OCI-LY3 (cell line): ENCODE measurements around the gene ATP11C.

Experiments used
- H2AFZ ChIP-seq: fragments of 200-600, 300-600 bp; shearing (Covaris generic); 2 replicates; pipeline ENCODE4 v1.6.0; 2014; ENCODE audit warnings: antibody characterized with exemption, low read depth, low read length
- H3K27ac ChIP-seq: fragments of 200-600, 300-600 bp; sonication (generic); 2 replicates; pipeline ENCODE4 v1.5.1; 2014; ENCODE audit warnings: mild to moderate bottlenecking, low read length, moderate library complexity, mixed read lengths
- H3K27me3 ChIP-seq: fragments of 200-600, 300-600 bp; sonication (generic); 2 replicates; pipeline ENCODE4 v1.6.1; 2014; ENCODE audit warnings: low read depth, low read length, mixed read lengths
- H3K36me3 ChIP-seq: fragments of 200-600, 300-600 bp; sonication (generic); replicated peaks from 2 replicates; pipeline ENCODE3; 2014; ENCODE audit warnings: low read depth, low read length, mixed read lengths
- H3K4me1 ChIP-seq: fragments of 300-600, 200-600 bp; sonication (generic); 2 replicates; pipeline ENCODE4 v1.6.1; 2014; ENCODE audit warnings: low read length, mixed read lengths
- H3K4me2 ChIP-seq: fragments of 200-600, 300-600 bp; sonication (generic); 2 replicates; pipeline ENCODE4 v1.6.1; 2014; ENCODE audit warnings: low read length, mixed read lengths
- H3K4me3 ChIP-seq: fragments of 300-600, 200-600 bp; sonication (generic); 2 replicates; pipeline ENCODE4 v1.5.1; 2014; ENCODE audit warnings: antibody characterized with exemption, mild to moderate bottlenecking, low read length, moderate library complexity
- H3K79me2 ChIP-seq: fragments of 300-600, 200-600 bp; shearing (Covaris generic); 2 replicates; pipeline ENCODE4 v1.6.1; 2014; ENCODE audit warnings: mild to moderate bottlenecking, low read length, mixed read lengths
- H3K9ac ChIP-seq: fragments of 300-600, 200-600 bp; shearing (Covaris generic); 2 replicates; pipeline ENCODE4 v1.6.0; 2014; ENCODE audit warnings: mild to moderate bottlenecking, low read length, moderate library complexity
- H3K9me3 ChIP-seq: fragments of 200-600, 300-600 bp; shearing (Covaris generic); 2 replicates; pipeline ENCODE4 v1.6.1; 2014; ENCODE audit warnings: low read length, mixed read lengths; ENCODE audit not compliant: insufficient read depth
- H4K20me1 ChIP-seq: fragments of 200-600, 300-600 bp; sonication (generic); 2 replicates; pipeline ENCODE4 v1.6.1; 2016; ENCODE audit warnings: low read length, mixed read lengths; ENCODE audit not compliant: insufficient read depth
- EZH2phosphoT487 ChIP-seq: fragments of 200-600 bp; shearing (Covaris generic); IDR thresholded peaks from 2 replicates; pipeline ENCODE4 v1.6.1; 2018; ENCODE audit warnings: antibody characterized with exemption, mixed run types, low read depth
- TF ChIP-seq, protein P1 (sequence below): fragments of 200-600, 300-600 bp; sonication (generic); IDR thresholded peaks from 2 replicates; pipeline ENCODE4 v1.5.1; 2014; ENCODE audit warnings: antibody characterized with exemption, low read length, low read depth

Gene ATP11C

DNA sequence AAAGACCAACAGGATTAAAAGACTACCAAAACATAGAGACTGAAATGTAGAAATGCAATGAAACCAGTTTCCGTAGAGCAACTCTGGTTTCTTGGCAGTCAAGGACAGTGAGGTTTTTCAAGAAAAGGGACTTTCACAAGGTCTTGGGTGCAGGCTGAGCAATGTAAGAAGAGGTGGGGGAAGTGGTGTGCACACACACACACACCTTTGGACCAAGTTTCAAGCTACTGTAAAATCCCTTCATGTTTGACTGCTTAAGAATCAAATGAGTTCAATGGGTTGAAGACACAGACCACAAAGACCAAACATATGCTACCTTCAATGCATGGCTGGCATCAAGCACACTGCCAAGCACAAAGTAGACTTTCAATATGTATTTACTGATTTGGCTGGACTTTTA is 207.1 kb downstream of the ATP11C start:
- no peak overlapping the region for H3K4me3 ChIP-seq
- H3K79me2 ChIP-seq: no peaks in the 10 kb centered on the region
- H3K9me3 ChIP-seq: no peaks in the 10 kb centered on the region
- H3K36me3 ChIP-seq: peaks cover 2% of the 10 kb centered on the region
- TF ChIP-seq EZH2phosphoT487: no peak
- TF ChIP-seq, protein P1, sequence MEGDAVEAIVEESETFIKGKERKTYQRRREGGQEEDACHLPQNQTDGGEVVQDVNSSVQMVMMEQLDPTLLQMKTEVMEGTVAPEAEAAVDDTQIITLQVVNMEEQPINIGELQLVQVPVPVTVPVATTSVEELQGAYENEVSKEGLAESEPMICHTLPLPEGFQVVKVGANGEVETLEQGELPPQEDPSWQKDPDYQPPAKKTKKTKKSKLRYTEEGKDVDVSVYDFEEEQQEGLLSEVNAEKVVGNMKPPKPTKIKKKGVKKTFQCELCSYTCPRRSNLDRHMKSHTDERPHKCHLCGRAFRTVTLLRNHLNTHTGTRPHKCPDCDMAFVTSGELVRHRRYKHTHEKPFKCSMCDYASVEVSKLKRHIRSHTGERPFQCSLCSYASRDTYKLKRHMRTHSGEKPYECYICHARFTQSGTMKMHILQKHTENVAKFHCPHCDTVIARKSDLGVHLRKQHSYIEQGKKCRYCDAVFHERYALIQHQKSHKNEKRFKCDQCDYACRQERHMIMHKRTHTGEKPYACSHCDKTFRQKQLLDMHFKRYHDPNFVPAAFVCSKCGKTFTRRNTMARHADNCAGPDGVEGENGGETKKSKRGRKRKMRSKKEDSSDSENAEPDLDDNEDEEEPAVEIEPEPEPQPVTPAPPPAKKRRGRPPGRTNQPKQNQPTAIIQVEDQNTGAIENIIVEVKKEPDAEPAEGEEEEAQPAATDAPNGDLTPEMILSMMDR: no peak
- no peaks in the 10 kb centered on the region for H3K4me1 ChIP-seq
- no peak overlapping the region for H3K4me2 ChIP-seq
- no peak overlapping the region for H3K27ac ChIP-seq
- H3K9ac ChIP-seq: no peak overlapping the region
- H4K20me1 ChIP-seq: no peaks in the 10 kb centered on the region
- H2AFZ ChIP-seq: no peak overlapping the region
- H3K27me3 ChIP-seq: no peaks in the 10 kb centered on the region

DNA sequence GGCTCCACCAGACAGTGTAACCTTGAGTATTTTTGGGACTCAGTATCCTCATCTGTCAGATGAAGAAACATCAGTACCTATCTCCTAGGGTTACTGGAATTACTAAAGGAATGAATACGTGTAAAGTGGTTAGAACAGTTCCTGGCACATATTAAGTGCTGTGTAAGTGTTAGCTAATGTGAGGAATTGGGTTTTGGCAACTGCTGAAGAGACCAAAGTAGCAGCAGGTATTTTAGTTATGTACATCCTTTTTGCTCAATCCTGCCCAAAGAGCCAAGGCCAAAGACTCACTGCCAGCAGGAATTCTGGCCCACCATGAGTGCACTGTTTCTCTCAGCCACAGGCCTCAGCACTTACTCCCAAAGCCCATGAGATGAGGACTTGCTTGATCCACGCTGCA is 208.2 kb downstream of the ATP11C start:
- Histone ChIP-seq H2AFZ (no peak overlapping the region), H3K4me3 (no peak overlapping the region), H3K4me1 (no peaks in the 10 kb centered on the region), H3K9me3 (no peaks in the 10 kb centered on the region), H3K9ac (no peak overlapping the region), H3K27ac (no peak overlapping the region), H3K79me2 (no peaks in the 10 kb centered on the region), H4K20me1 (no peaks in the 10 kb centered on the region), H3K4me2 (no peak overlapping the region), H3K27me3 (no peaks in the 10 kb centered on the region), H3K36me3 (peaks cover 2% of the 10 kb centered on the region)
- no peak for TF ChIP-seq EZH2phosphoT487
- TF ChIP-seq, protein P1: no peak

DNA sequence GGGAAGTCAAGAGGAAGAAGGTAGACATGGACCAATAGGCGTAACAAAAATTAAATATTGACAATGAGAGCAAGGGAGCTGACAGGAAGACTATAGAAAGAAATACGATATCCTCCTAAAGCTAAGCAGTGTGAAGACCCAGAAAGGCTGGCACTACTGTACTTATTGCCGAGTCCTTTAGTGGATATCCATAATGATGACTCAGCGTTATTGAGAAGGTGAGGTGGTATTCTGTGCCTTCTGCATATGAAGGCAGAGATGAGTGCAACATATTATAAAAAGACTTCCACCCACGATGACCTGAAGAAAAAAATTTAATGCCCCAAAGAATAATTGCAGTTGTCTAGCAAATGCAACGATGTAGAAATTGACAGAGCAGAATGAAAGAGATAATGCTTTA is 211.9 kb downstream of the ATP11C start:
- Histone ChIP-seq H3K9me3 (no peaks in the 10 kb centered on the region), H4K20me1 (no peaks in the 10 kb centered on the region), H3K4me3 (no peak overlapping the region), H3K36me3 (peaks cover 2% of the 10 kb centered on the region), H3K79me2 (no peaks in the 10 kb centered on the region), H2AFZ (no peak overlapping the region), H3K27me3 (no peaks in the 10 kb centered on the region), H3K27ac (no peak overlapping the region), H3K4me2 (no peak overlapping the region), H3K4me1 (no peaks in the 10 kb centered on the region), H3K9ac (no peak overlapping the region)
- TF ChIP-seq EZH2phosphoT487: no peak
- TF ChIP-seq, protein P1: no peak

DNA sequence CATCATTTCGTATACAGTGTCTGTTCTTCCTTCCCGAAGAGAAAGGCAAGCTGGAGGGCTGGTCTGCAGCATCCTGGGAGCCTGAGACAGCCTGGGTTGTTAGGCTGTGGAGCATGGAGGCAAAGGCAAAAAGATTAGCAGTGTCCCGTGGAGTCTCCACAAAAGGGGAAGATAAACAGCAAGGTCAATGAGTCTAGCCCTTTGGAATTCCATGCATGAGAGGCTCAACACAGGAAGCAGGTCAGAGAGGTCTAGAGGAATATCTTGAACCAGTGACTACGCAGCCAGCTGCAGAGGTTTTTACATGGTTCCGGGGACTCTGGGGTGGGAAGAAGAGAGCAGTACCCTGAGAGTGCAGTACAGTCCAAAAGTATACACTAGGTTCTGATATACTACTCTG is 212.7 kb downstream of the ATP11C start:
- Histone ChIP-seq H3K4me2 (no peak overlapping the region), H3K27ac (no peak overlapping the region), H4K20me1 (no peaks in the 10 kb centered on the region), H3K36me3 (no peaks in the 10 kb centered on the region), H3K27me3 (no peaks in the 10 kb centered on the region), H3K79me2 (no peaks in the 10 kb centered on the region), H3K9me3 (no peaks in the 10 kb centered on the region), H3K4me3 (no peak overlapping the region), H2AFZ (no peak overlapping the region), H3K4me1 (no peaks in the 10 kb centered on the region), H3K9ac (no peak overlapping the region)
- TF ChIP-seq, protein P1: no peak
- no peak for TF ChIP-seq EZH2phosphoT487
